ENCODE data around the gene MYO5B. TPM values are rescaled to one million over a fixed set of nuclear protein-coding genes. Genes with fewer than 3 reads are reported as not detected.

The MYO5B gene
- total RNA-seq, 1 experiment from 2014 or later = 31.6 TPM

- Histone ChIP-seq H3K9me3 (no peaks in the 10 kb centered on the region), H3K27me3 (no peaks in the 10 kb centered on the region), H3K36me3 (no peaks in the 10 kb centered on the region), H3K4me3 (no peak overlapping the region)
- DNase-seq = no peak
Observed at GRCh38 chr18:49999128-49999527, 195.8 kb downstream of the MYO5B start.

GRCh38 chr18:49997558-49997957, 197.4 kb downstream of the MYO5B start:
- no peak overlapping the region for H3K4me3 ChIP-seq
- no peaks in the 10 kb centered on the region for H3K27me3 ChIP-seq
- H3K9me3 ChIP-seq = no peaks in the 10 kb centered on the region
- DNase-seq = no peak
- no peaks in the 10 kb centered on the region for H3K36me3 ChIP-seq

GRCh38 chr18:49994410-49994809, 200.5 kb downstream of the MYO5B start:
- H3K27me3 ChIP-seq = no peaks in the 10 kb centered on the region
- no peaks in the 10 kb centered on the region for H3K36me3 ChIP-seq
- H3K4me3 ChIP-seq = no peak overlapping the region
- H3K9me3 ChIP-seq = no peaks in the 10 kb centered on the region
- no peak for DNase-seq

- H3K9me3 ChIP-seq = no peaks in the 10 kb centered on the region
- no peaks in the 10 kb centered on the region for H3K27me3 ChIP-seq
- no peak overlapping the region for H3K4me3 ChIP-seq
- DNase-seq = no peak
- no peaks in the 10 kb centered on the region for H3K36me3 ChIP-seq
Observed at GRCh38 chr18:49993299-49993698, 201.6 kb downstream of the MYO5B start.

- H3K27me3 ChIP-seq = no peaks in the 10 kb centered on the region
- H3K4me3 ChIP-seq = no peak overlapping the region
- no peaks in the 10 kb centered on the region for H3K9me3 ChIP-seq
- no peaks in the 10 kb centered on the region for H3K36me3 ChIP-seq
- DNase-seq = no peak
Observed at GRCh38 chr18:49988733-49989132, 206.2 kb downstream of the MYO5B start.

- no peaks in the 10 kb centered on the region for H3K27me3 ChIP-seq
- no peaks in the 10 kb centered on the region for H3K36me3 ChIP-seq
- DNase-seq = no peak
- no peaks in the 10 kb centered on the region for H3K9me3 ChIP-seq
- H3K4me3 ChIP-seq = no peak overlapping the region
Observed at GRCh38 chr18:49988101-49988500, 206.8 kb downstream of the MYO5B start.

- H3K27me3 ChIP-seq = no peaks in the 10 kb centered on the region
- no peak overlapping the region for H3K4me3 ChIP-seq
- H3K36me3 ChIP-seq = no peaks in the 10 kb centered on the region
- no peaks in the 10 kb centered on the region for H3K9me3 ChIP-seq
- no peak for DNase-seq
Observed at GRCh38 chr18:49985236-49985635, 209.7 kb downstream of the MYO5B start.

- no peaks in the 10 kb centered on the region for H3K27me3 ChIP-seq
- no peak for DNase-seq
- no peaks in the 10 kb centered on the region for H3K36me3 ChIP-seq
- H3K4me3 ChIP-seq = no peak overlapping the region
- no peaks in the 10 kb centered on the region for H3K9me3 ChIP-seq
Observed at GRCh38 chr18:49980896-49981295, 214.1 kb downstream of the MYO5B start.

GRCh38 chr18:49976795-49977560, 218.0 kb downstream of the MYO5B start:
- H3K27me3 ChIP-seq = no peaks in the 10 kb centered on the region
- no peak for DNase-seq
- H3K9me3 ChIP-seq = no peaks in the 10 kb centered on the region
- H3K36me3 ChIP-seq = no peaks in the 10 kb centered on the region
- H3K4me3 ChIP-seq = no peak overlapping the region

- no peaks in the 10 kb centered on the region for H3K9me3 ChIP-seq
- no peaks in the 10 kb centered on the region for H3K27me3 ChIP-seq
- H3K4me3 ChIP-seq = no peak overlapping the region
- no peak for DNase-seq
- no peaks in the 10 kb centered on the region for H3K36me3 ChIP-seq
Observed at GRCh38 chr18:49976001-49976400, 218.9 kb downstream of the MYO5B start.

- H3K4me3 ChIP-seq = no peak overlapping the region
- H3K36me3 ChIP-seq = no peaks in the 10 kb centered on the region
- DNase-seq = no peak
- H3K27me3 ChIP-seq = no peaks in the 10 kb centered on the region
- H3K9me3 ChIP-seq = no peaks in the 10 kb centered on the region
Observed at GRCh38 chr18:49974079-49974478, 220.9 kb downstream of the MYO5B start.

GRCh38 chr18:49973592-49973991, 221.4 kb downstream of the MYO5B start:
- no peak overlapping the region for H3K4me3 ChIP-seq
- H3K27me3 ChIP-seq = no peaks in the 10 kb centered on the region
- no peak for DNase-seq
- H3K9me3 ChIP-seq = no peaks in the 10 kb centered on the region
- no peaks in the 10 kb centered on the region for H3K36me3 ChIP-seq

- Histone ChIP-seq H3K36me3 (no peaks in the 10 kb centered on the region), H3K27me3 (no peaks in the 10 kb centered on the region), H3K9me3 (no peaks in the 10 kb centered on the region), H3K4me3 (no peak overlapping the region)
- DNase-seq = no peak
Observed at GRCh38 chr18:49972535-49972934, 222.4 kb downstream of the MYO5B start.

GRCh38 chr18:49971462-49971861, 223.5 kb downstream of the MYO5B start:
- Histone ChIP-seq H3K4me3 (no peak overlapping the region), H3K36me3 (no peaks in the 10 kb centered on the region), H3K27me3 (no peaks in the 10 kb centered on the region), H3K9me3 (no peaks in the 10 kb centered on the region)
- DNase-seq = no peak

GRCh38 chr18:49970319-49970718, 224.6 kb downstream of the MYO5B start:
- Histone ChIP-seq H3K4me3 (no peak overlapping the region), H3K36me3 (no peaks in the 10 kb centered on the region), H3K27me3 (no peaks in the 10 kb centered on the region), H3K9me3 (no peaks in the 10 kb centered on the region)
- no peak for DNase-seq

- Histone ChIP-seq H3K36me3 (no peaks in the 10 kb centered on the region), H3K4me3 (no peak overlapping the region), H3K9me3 (no peaks in the 10 kb centered on the region), H3K27me3 (no peaks in the 10 kb centered on the region)
- DNase-seq = no peak
Observed at GRCh38 chr18:49968644-49969309, 226.2 kb downstream of the MYO5B start.

GRCh38 chr18:49967636-49968313, 227.2 kb downstream of the MYO5B start:
- DNase-seq = no peak
- Histone ChIP-seq H3K4me3 (no peak overlapping the region), H3K9me3 (no peaks in the 10 kb centered on the region), H3K36me3 (no peaks in the 10 kb centered on the region), H3K27me3 (no peaks in the 10 kb centered on the region)

GRCh38 chr18:49967171-49967570, 227.8 kb downstream of the MYO5B start:
- no peaks in the 10 kb centered on the region for H3K36me3 ChIP-seq
- no peaks in the 10 kb centered on the region for H3K9me3 ChIP-seq
- no peak overlapping the region for H3K4me3 ChIP-seq
- H3K27me3 ChIP-seq = no peaks in the 10 kb centered on the region
- no peak for DNase-seq

All from MG63 (cell line).